Left kidney (tissue), 2 donors: ENCODE measurements around the gene GAS7. TPM values are rescaled to one million over a fixed set of nuclear protein-coding genes. Genes with fewer than 3 reads are reported as not detected.

ENCODE experiments used
- DNase-seq: peaks from one replicate; pipeline ENCODE4 v3.0.0-alpha.2; 2013
- polyA plus RNA-seq: library from polyadenylated mRNA; unstranded; fragments of 120-200 nt; gene quantifications from one replicate; pipeline ENCODE4 v1.2.1, GENCODE V29; 2013; ENCODE audit not compliant: insufficient read length

GAS7 gene
- polyA plus RNA-seq, 1 donor: 16.9 TPM

DNA sequence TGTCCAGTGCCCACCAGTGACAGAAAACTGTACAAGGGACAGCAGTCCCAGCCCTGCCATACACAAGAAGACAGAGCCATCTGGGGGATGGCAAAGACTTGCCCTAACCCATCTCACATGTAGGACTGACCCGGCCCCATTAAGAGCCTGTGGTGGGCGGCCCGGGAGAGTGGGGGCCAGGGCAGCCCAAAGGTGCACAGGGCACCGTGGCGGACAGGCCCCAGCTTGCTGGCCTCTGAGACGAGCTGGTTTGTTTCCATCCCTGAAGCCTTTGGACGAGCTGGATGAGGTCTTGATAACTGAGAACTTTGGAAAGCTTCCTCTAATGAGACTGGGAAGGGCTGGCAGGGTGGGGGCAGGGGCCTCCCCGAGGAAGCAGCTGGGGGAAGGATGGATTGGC lies 282.3 kb downstream of the GAS7 start:
- no peak for DNase-seq

DNA sequence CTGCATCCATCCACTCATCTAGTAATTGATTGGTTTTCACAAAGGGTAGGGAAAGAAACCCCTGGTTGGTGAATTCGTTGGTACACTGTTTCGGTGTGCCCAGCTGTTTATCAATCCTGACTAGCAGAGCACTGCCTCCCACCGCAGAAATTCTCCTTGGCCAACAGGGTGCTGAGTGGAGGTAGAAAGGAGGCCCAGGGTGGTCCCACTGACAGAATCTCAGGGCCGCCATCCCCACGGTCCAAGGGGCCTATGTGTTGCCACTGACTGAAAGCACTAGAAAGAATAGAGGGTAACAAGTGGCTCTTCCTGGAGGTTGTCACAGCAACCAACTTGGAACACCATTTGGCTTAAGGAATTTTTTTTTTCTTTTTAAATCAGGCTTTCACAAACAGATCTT lies 284.9 kb downstream of the GAS7 start:
- no peak for DNase-seq

DNA sequence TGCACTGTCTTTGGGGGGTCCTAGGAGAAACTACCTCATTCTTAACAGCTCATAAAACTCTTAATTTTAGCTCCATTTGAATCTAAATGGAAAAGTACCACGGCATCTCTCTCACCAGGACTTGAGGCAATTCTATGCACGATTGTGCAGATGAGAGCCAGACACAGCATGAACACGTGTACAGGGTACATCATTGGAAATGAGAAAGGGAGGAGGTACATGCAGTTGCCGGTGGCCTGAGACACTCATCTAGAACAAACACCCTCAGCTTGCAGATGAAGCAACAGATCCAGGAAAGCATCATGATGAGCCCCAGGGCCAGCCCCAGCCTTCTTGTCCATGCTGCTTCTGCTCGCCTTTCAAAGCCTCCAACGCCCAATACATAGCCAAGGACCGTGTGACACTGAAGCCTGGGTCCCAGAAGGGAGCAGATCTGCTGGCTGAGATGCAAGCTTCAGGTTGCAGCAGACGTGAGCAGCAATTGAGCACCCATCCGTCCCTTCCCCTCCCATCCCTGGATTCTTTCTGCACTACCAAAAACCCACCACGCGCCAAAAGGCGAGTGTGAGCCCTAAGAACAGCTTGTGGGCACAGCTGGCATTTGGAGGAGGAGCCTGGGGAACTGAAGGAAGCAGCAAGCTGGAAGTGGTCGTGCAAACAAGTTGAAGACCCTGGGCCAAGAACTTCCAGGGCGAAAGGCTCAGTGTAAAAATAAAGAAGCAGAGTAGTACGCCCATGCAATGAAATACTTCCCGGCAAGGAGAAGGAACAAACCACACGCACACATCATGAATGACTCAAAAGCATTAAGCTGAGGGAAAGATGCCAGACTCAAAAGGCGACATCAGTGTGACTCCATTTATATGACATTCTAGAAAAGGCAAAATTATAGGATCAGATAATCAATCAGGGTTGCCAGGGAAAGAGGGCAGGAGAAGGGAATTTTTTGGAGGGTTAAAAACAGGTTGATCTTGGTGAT lies 286.0 kb downstream of the GAS7 start:
- no peak for DNase-seq

DNA sequence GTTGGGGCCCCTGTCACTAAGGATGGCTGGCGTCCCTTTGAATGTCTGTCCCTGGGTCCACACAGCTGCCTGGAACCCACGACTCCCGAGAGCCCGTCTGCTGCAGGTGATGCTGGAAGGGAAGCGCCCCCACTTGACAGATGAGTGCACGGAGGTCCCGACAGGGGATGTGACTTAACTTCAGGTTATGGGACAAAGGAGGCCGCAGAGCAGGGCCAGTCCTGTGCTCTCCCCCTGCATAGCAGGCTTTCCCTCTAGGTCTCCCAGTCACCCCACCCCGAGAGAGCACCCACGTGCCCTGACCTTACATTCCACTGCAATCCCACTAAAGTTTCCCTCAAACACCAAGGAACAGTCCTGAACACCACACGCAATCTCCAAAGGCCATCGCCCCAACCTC lies 287.3 kb downstream of the GAS7 start:
- no peak for DNase-seq

DNA sequence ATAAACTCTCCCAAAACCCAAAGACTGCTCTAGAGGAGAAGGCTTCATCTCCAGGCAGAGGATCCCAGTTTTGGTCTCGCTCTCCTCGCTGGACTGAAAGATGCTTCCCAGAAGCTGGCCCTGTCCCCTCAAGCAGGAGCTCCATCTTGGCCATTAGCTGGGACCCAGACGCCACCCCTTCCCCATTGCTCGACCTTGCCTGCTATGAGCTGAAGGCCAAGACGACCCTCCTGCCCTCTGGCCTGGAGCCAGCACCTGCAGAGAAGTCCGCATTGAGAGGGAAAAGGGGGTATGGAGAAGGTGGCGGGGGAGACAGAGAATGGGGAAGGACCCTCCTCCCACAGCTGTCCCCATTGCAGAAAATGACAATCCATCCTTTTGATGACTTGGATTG lies 289.8 kb downstream of the GAS7 start:
- DNase-seq: no peak

DNA sequence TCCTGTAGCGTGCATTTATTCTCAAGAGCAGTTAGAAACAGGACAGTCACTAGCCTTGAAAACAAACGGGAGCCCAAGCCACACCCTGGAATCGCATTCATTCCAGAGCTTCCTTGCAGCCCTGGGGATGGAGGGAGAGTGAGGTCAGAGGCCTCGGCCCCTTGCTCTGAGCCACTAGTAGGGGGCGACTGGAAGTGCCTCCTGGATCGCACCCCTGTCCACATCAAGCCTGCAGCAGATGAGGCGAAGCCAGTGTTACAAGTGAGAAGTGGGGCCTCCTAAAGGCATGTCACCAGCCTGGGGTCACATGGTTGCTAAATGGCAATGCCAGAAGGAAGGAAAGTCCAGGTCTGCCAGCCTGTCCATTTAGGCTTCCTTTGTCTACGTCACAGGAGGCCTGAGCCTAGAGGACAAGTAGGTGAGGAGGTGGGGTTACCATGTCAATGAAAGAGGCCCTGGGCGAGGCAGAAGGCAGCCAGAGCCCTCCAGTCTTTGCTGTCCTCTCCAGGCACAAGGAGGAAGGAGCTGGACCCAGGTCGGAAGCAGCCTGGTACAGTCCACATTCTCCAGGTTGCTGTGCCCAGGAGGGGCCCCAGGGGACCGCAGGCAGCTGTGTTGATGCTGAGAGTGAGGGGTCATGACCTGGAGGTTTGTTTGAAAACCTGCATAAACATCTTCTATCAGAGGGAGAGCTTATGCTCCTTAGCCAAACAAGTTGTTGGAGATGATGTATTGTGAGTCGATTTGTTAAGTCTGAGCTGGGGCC lies 290.3 kb downstream of the GAS7 start:
- DNase-seq: no peak

DNA sequence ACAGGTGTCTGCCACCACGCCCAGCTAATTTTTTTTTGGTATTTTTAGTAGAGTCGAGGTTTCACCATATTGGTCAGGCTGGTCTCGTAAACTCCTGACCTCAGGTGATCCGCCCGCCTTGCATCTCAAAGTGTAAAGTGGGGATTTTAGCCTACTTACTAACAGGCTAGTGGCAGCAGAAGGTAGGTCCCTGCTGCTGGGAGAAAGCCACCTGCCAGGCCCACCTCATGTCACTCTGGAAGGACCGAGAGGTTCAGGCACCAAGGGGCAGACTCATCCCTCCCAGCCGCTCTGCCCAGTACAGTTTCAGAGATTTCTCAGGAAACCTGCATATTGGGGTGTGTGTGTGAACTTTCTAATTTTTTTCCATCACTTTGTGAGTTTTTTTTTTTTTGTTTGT lies 291.3 kb downstream of the GAS7 start:
- no peak for DNase-seq

DNA sequence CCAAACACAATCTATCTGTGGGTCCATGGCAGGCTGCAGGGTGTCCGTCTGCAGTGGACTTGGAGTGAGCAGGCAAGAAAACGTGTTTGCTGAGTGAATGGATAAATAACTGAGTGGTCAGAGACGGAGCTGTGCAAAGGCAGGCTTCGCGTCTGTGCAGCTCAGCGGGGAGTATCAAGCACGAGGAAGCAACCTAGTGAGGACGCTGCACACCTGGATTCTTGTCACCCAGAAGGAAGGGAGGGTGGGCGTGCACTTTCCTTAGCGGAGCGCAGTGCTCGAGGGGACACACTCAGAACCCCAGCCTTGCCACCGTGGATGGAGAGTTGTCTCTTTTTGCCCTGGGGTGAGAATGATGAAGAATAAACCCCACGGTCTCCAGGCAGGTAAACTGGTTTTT lies 291.8 kb downstream of the GAS7 start:
- DNase-seq: no peak

DNA sequence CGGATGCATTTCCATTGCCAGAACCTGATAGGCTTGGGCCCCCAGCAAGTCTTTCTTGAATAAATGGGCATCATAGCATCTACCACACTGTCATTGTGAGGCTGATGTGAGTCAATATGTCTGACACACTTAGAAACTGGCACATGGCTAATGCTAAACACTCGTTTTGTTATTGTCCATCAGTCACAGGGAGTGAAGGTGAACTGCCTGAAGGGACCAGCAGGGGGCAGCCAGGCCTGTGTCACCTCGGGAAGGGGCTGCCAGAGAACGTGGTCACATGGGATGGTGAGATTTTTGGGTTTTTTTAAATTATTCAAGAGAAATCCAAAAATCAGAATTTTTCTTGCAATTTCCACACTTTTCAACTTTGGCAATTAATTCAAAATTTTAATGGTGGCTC lies 292.5 kb downstream of the GAS7 start:
- DNase-seq: no peak

DNA sequence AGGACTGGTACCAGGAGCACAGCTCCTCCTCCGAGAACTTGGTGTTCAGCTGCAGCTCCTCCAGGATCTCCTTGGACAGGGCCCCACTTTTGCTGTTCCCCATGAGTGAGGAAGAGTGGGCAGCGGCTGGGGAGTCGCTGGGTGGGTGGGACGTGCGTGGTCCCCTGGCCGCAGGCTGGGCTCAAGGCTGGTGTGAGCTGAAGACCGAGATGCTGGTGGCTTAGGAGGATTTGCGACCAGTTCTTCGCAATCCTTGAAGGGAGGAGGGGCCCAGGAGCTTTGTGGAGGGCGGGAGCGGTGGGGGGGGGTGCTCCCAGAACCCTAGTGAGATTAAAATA lies 293.4 kb downstream of the GAS7 start, which contains the start of gene RCVRN:
TSS of gene RCVRN (minus strand) at position 194 of the 338 bp plus-strand sequence. CDS start at position 103, 91 bp downstream.
- DNase-seq: no peak

DNA sequence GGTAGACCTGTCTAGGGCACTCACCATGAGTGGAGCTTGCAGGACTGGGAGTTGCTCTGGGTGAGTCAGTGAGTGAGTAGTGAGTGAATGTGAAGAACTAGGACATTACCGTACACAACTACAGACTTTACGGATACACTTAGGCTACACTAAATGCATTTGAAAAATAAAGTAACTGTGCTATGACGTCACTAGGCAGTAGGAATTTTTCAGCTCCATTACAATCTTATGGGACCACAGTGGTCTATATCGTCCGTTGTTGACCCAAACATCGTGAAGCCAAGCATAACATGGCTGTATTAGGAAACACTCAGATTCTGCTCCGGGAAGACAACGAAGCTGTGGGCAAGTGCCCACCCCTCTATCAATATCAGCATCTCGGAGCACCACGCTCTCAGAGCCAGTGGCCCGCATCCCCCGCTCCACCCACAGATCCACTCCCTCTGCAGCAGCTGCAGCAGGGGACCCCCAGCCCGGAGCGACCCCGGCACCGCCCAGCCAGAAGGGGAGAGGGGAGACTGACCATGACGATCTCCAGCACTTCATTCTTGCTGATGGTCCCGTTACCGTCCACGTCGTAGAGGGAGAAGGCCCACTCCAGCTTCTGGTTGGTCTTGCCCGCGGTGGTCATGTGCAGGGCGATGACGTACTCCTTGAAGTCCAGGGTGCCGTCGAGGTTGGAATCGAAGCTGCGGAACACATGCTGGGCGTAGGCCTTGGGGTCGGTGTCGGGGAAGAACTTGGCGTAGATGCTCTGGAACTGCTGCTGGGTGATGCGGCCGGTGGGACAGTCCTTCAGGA lies 293.9 kb downstream of the GAS7 start:
- no peak for DNase-seq

DNA sequence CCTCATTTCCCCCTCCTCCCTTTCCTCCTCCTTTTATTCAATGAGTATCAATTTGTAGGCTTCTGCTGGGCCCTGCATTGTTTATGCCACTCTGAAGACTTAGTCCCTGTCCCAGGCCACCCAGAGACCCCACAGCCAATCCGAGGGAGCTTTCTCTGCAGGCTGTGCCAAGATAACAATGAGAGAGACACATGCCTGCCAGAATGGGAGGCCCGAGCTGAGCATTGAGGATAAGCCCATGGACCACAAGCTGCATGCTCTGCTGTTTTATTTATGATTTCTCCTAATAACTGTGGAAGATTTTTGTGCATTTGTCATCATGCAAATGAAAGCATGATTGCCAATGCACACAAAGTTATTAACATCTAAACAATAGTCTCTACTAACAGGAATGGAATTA lies 296.3 kb downstream of the GAS7 start:
- no peak for DNase-seq

DNA sequence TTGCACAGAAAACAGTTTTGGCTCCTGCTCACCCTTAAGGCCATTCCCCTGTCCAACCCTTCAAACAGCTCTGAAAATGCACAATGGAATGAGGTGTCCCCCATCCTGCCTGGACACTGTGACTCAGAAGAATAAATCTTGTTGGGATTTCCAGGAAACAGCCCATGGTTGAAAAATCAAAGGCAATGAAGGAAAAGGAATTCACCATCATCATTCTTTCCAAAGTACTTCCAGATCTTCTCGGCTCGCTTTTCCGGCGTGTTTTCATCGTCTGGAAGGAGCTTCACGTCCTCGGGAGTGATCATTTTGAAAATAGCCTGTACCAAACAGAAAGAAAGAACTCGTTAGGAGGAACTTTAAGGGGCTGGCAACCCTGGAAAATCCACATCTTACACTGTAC lies 297.6 kb downstream of the GAS7 start:
- DNase-seq: no peak

DNA sequence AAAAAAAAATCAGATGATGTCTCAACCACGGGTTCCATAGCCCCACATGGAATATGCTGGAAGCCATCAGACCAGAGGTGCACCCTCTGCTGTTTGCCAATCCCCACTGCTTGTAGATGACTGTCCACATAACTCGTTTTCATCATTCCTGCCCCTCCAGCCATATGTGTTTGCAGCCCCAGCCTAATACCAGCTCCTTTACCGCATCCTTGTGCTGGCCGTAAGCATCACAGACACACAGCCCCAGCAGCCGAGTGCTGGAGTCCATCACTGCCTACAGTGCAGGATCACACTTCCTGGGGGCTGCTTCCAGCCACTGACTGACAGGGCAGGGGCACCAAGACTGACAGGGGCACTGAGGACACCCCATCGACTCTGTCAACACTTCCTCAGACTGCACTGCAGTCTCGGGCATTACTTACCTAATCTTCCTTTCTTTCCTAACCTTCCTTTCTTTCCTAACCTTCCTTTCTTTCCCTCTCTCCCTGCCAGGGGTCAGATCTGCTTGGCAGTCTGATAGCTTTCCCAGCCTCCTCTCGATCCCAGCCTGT lies 298.3 kb downstream of the GAS7 start:
- DNase-seq: no peak

DNA sequence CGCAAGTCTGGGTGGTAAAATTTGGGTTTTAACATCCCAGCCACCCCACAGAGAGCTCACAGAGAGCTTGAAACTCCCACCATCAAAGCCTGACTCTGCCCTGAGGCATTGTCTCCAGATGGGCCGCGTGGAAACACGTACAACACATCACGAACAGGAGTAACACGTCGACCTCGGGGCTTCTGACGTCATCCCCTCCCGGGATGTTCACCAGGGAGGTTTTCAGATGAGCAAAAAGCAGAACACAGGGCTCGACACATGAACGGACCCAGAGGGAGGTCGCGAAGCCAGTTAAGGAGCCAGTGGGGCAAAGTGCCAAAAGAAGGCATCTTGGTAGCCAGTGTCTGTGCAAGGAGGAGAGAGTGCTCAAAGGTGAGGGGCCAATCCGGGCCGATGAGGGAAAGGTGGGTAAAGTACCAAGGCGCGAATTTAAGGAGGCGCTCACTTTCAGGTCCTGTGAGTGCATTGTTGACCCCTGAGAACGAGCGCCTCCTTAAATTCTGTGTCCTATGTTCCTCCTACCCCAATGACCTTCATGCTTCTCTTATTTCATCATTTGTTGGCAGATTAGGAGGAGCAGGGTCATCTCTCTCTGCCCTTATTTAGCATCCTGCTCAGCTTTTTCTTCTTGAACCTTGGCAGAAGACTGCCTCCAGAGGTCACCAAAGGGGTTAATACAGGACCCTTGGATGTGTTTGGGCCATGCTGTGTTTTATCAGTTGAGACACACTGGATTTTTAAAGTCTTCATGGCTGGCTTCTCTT lies 298.9 kb downstream of the GAS7 start:
- DNase-seq: no peak

DNA sequence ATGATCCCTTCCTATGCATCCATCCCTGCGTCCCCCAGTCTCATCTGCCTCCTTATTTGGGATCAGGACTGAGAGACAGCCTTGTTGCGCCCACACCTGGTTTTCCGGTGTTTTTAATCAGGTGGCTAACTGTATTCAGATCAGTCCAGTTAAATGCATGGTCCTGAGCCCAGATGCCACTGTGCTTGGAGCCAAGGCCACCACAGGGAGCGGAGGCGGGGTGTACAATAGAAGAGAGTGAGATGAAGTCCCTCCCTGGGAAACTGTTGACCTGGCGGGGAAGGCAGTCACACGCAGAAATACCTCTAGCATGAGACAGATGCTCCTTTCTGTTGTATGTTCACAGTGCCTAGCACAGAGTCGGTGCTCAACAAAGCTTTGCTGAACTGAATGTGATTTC lies 299.6 kb downstream of the GAS7 start:
- DNase-seq: no peak

DNA sequence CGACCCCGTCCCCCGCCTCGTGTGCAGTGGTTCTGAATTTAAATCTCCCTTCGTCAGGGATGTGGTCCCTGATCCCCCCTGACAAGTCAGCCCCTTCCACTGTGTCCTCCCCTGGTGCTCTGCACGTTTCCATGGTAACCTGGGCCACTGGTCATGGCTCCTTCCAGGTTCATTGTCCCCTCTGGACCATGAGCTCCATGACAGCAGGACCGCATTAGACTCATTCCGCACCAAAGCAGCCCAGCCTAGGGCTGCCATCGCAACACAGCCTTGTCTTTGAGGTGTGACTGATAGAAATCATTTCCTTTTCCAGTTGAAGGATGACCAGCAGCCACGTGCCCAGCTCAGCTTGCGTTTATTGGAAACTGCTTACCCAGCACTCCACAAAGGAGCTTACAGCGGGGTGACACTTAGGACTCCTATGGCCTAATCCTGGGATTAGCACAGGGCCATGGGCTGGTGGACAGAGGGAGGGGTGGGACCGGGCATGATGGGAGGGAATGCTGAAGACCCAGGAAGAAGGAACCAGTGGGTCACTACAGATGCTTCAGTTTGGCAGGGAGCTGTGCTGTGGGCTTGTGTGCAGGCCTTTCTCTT lies 300.9 kb downstream of the GAS7 start:
- no peak for DNase-seq

DNA sequence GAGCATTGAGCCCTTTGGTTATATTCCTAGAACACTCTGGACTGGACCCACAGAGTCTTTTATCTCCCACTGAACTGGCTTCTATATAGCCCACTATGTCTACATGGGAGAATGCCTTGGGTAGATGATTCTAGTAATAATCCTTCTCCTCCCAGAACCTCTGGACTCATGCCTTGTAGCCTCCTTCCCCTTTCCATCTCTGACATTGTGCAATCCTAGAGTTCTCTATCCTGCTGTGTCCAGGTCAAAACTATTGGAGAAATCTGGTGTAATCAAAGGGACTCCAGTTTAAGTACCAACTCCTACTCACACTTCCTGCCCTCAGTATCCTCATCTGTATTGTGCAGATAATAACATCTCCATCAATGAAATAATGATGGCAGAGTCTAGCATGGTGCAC lies 302.5 kb downstream of the GAS7 start:
- no peak for DNase-seq

DNA sequence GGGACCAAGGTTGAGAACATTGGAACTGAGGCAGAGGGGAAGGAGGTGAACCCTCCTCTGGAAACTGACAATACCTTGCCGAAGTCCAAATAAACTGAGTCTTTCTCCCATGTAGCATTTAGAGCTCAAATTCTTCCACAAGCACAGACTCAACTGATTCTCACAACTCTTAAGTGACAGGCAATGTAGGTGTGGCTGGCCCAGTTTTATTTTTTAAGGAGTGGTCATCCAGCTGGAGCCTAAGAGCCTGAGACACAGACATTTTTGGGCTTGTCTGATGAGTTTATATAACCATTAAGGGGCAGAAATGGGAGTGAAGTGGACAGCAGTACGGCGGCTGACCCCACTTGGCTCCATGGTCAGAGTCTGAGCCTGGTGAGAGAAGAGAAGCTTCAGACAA lies 304.2 kb downstream of the GAS7 start:
- DNase-seq: no peak

DNA sequence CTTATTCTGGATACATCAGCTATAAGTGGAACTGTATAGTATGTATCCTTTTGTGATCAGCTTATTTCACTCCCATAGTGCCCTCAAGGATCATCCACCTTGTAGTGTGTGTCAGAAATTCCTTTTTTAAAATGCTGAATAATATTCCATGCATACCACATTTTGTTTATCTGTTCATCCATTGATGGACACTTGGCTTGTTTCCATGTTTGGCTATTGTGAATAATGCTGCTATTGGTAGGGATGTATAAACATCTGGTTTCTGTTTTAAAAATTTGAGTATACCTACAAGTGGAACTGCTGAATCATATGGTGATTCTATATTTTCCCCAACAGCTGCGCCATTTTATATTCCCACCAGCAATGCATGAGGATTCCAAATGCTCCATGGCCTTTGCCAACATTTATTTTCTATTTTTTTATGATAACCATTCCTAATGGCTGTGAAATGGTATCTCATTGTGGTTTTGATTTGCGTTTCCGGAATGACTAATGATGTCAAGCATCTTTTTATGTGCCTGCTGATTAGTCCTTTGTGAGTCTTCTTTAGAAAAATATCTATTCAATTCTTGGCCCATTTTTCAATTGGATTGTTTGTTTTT lies 304.9 kb downstream of the GAS7 start:
- no peak for DNase-seq

DNA sequence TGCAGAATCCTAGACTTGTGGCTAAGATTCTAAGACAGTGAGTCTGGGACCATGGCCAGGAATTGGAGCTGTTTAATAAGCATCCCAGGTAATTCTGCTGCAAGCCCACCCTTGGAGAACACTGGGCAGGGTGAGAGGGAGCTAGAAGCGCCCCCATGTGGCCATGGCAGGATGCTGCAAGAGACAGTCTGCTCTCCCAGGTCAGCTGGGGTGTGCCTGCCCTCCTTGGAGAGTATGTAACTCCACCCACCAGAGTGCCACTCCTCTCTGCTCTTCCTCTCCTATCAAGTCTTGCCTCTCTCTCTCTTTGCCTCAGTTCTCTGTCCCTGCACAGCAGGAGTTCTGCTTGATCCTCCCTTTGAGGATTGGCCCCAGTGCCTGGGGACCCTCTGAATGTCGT lies 308.3 kb downstream of the GAS7 start:
- DNase-seq: no peak
